GM19043 (cell line): ENCODE measurements around the gene CMIP.
"Not testable (repeated sequence)": the region's sequence is repeated elsewhere in the genome, so short reads cannot be mapped to it uniquely, and the experiment has no call there.

Experiments
- ATAC-seq: cut with Tn5 transposase; IDR thresholded peaks from one replicate; pipeline ENCODE4 v1.9.1; 2021; ENCODE audit warnings: low read depth; ENCODE audit not compliant: unreplicated experiment

Gene CMIP

GRCh38 chr16:81575834-81576233, 131.2 kb downstream of the CMIP start:
- no peak for ATAC-seq

GRCh38 chr16:81576696-81577095, 132.1 kb downstream of the CMIP start:
- no peak for ATAC-seq

- ATAC-seq, result not testable (repeated sequence)
Observed at GRCh38 chr16:81577272-81577671, 132.7 kb downstream of the CMIP start.

GRCh38 chr16:81578076-81578475, 133.5 kb downstream of the CMIP start:
- no peak for ATAC-seq

- no peak for ATAC-seq
Observed at GRCh38 chr16:81578636-81579413, 134.2 kb downstream of the CMIP start.

GRCh38 chr16:81581107-81581506, 136.5 kb downstream of the CMIP start:
- no peak for ATAC-seq

GRCh38 chr16:81582655-81583441, 138.2 kb downstream of the CMIP start:
- ATAC-seq, result no peak

- no peak for ATAC-seq
Observed at GRCh38 chr16:81583893-81584631, 139.5 kb downstream of the CMIP start.

- ATAC-seq, result no peak
Observed at GRCh38 chr16:81585785-81586184, 141.2 kb downstream of the CMIP start.

GRCh38 chr16:81586417-81586816, 141.8 kb downstream of the CMIP start:
- no peak for ATAC-seq

- no peak for ATAC-seq
Observed at GRCh38 chr16:81586977-81587625, 142.5 kb downstream of the CMIP start.

GRCh38 chr16:81587626-81588160, 143.1 kb downstream of the CMIP start:
- ATAC-seq, result no peak

GRCh38 chr16:81588326-81589081, 143.9 kb downstream of the CMIP start:
- no peak for ATAC-seq

- ATAC-seq, result no peak
Observed at GRCh38 chr16:81589975-81590650, 145.5 kb downstream of the CMIP start.

GRCh38 chr16:81590714-81591544, 146.3 kb downstream of the CMIP start:
- ATAC-seq, result no peak

GRCh38 chr16:81591545-81591870, 146.9 kb downstream of the CMIP start:
- no peak for ATAC-seq

GRCh38 chr16:81592353-81592866, 147.8 kb downstream of the CMIP start:
- no peak for ATAC-seq

GRCh38 chr16:81593481-81593880, 148.9 kb downstream of the CMIP start:
- ATAC-seq, result no peak
